Measurements from ENCODE around the gene KCNC2.

DNA sequence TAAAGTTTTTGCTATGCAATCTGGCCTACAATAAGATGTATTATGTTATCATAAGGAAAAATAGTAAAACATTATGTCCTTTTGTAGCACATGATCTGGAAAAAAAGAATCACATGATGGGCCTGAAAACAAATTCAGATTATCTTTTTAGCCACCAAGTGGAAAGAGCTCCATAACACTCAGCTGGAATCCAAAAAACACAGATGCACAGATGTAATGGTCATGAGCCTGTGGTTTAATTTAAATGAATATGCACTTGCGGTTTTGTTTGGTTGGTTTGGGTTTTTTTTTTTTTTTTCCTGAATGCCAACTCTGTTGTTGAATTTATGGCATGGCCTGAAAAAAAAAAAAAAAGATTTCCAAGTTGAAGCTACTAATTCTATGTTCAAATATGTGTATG is 4.1 kb downstream of the KCNC2 start:
- TF ChIP-seq ZNF239 (CRISPR knock-in tag; IDR thresholded peaks at IDR 0.05) = no peak
- TF ChIP-seq ZNF583 (CRISPR knock-in tag; IDR thresholded peaks at IDR 0.05) = no peak
- TF ChIP-seq, protein P1, sequence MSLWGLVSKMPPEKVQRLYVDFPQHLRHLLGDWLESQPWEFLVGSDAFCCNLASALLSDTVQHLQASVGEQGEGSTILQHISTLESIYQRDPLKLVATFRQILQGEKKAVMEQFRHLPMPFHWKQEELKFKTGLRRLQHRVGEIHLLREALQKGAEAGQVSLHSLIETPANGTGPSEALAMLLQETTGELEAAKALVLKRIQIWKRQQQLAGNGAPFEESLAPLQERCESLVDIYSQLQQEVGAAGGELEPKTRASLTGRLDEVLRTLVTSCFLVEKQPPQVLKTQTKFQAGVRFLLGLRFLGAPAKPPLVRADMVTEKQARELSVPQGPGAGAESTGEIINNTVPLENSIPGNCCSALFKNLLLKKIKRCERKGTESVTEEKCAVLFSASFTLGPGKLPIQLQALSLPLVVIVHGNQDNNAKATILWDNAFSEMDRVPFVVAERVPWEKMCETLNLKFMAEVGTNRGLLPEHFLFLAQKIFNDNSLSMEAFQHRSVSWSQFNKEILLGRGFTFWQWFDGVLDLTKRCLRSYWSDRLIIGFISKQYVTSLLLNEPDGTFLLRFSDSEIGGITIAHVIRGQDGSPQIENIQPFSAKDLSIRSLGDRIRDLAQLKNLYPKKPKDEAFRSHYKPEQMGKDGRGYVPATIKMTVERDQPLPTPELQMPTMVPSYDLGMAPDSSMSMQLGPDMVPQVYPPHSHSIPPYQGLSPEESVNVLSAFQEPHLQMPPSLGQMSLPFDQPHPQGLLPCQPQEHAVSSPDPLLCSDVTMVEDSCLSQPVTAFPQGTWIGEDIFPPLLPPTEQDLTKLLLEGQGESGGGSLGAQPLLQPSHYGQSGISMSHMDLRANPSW (CRISPR knock-in tag; IDR thresholded peaks at IDR 0.05) = no peak
- no peak for TF ChIP-seq ZFP30 (CRISPR knock-in tag; IDR thresholded peaks at IDR 0.05; ENCODE audit: borderline replicate concordance)
- TF ChIP-seq FOXK2 (conservative IDR thresholded peaks at IDR 0.05 in 1 of 2, IDR thresholded peaks at IDR 0.05 in 1 of 2; ENCODE audit: low read depth in 2 of 2) = no peak
- no peak for TF ChIP-seq SP2 (IDR thresholded peaks at IDR 0.05; ENCODE audit: extremely low read depth, low read depth, low read length, poor library complexity, severe bottlenecking)
